K562 (cell line): ENCODE measurements around the gene OR8B2.

Experiments used
- ADNP ChIP-seq: fragments of 200-800 bp; sonication (Bioruptor generic); IDR thresholded peaks from 2 replicates; pipeline ENCODE4 v1.6.1; 2016; ENCODE audit warnings: missing genetic modification characterization, missing compliant biosample characterization
- BRD9 ChIP-seq: fragments of 450-650 bp; IDR thresholded peaks from 2 replicates; pipeline ENCODE4 v1.6.1; 2018; ENCODE audit warnings: low read depth; ENCODE audit not compliant: partially characterized antibody
- CTCF ChIP-seq, 3 experiments: IDR thresholded peaks in 2 of 3; conservative IDR thresholded peaks in 1 of 3; 2 replicates each; pipeline ENCODE4 v1.5.1; 2011 to 2012; ENCODE audit warnings: low read length in 3 of 3, mild to moderate bottlenecking in 3 of 3, control low read depth in 2 of 3, improper control_type of control experiment in 1 of 3, inconsistent platforms in 1 of 3, low read depth in 1 of 3, mixed read lengths in 1 of 3, moderate library complexity in 1 of 3; ENCODE audit not compliant: insufficient read depth in 2 of 3
- DDX20 ChIP-seq: fragments of 450-650 bp; IDR thresholded peaks from 2 replicates; pipeline ENCODE4 v1.6.1; 2016; ENCODE audit warnings: missing genetic modification characterization, low read depth, mild to moderate bottlenecking, missing compliant biosample characterization, moderate library complexity
- HDAC2 ChIP-seq: fragments of 450-650 bp; IDR thresholded peaks from 2 replicates; pipeline ENCODE4 v1.6.1; 2016; ENCODE audit warnings: mild to moderate bottlenecking
- MLX ChIP-seq, 2 experiments: fragments of 450-650 bp in 1 of 2; sonication (generic) in 1 of 2; formaldehyde crosslinking; conservative IDR thresholded peaks; 2 replicates each; pipeline versions ENCODE4 v1.4.0 to v1.8.1; 2020 to 2022; ENCODE audit warnings: mild to moderate bottlenecking in 1 of 2, missing genetic modification reagents in 1 of 2
- NCOA2 ChIP-seq, 2 experiments: fragments of 450-650 bp; IDR thresholded peaks; 2 replicates each; pipeline ENCODE4 v1.6.1; 2018; ENCODE audit warnings: mild to moderate bottlenecking in 2 of 2, moderate library complexity in 1 of 2; ENCODE audit not compliant: partially characterized antibody in 2 of 2
- POLR2A ChIP-seq: fragments of 450-650 bp; conservative IDR thresholded peaks from 2 replicates; pipeline ENCODE4 v1.6.1; 2016
- POLR2H ChIP-seq: IDR thresholded peaks from 2 replicates; pipeline ENCODE4 v1.6.1; 2016; ENCODE audit warnings: missing genetic modification characterization, low read depth, mild to moderate bottlenecking, control low read depth, missing compliant biosample characterization, moderate library complexity
- RFX5 ChIP-seq: IDR thresholded peaks from 2 replicates; pipeline ENCODE4 v1.6.1; 2011; ENCODE audit warnings: low read depth, mild to moderate bottlenecking, improper control_type of control experiment, low read length
- ZNF23 ChIP-seq: fragments of 250-450 bp; sonication (Bioruptor Pico); IDR thresholded peaks from 2 replicates; pipeline ENCODE4 v1.4.0; 2020; ENCODE audit warnings: mild to moderate bottlenecking
- ZSCAN29 ChIP-seq: fragments of 450-650 bp; IDR thresholded peaks from 2 replicates; pipeline ENCODE4 v1.6.1; 2017

GRCh38 chr11:124380585-124380984 lies 3.7 kb downstream of the OR8B2 start:
- no peak for TF ChIP-seq ZSCAN29
- TF ChIP-seq ADNP: no peak
- no peak for TF ChIP-seq POLR2H (tag)
- TF ChIP-seq DDX20 (tag): no peak
- no peak for TF ChIP-seq POLR2A
- no peak for TF ChIP-seq MLX (CRISPR knock-in tag; conservative IDR thresholded peaks at IDR 0.05)
- no peak for TF ChIP-seq RFX5
- TF ChIP-seq CTCF (IDR thresholded peaks at IDR 0.05 in 2 of 3, conservative IDR thresholded peaks at IDR 0.05 in 1 of 3; ENCODE audit: insufficient read depth in 2 of 3, low read depth in 1 of 3, low read length in 3 of 3): no peak
- no peak for TF ChIP-seq NCOA2 (IDR thresholded peaks at IDR 0.05; ENCODE audit: partially characterized antibody in 2 of 2)
- no peak for TF ChIP-seq ZNF23 (CRISPR knock-in tag)
- TF ChIP-seq HDAC2: no peak
- TF ChIP-seq BRD9: no peak
